Breast epithelium (tissue), 4 donors: ENCODE results near the gene PIK3R5. TPM values are rescaled to one million over a fixed set of nuclear protein-coding genes. Genes with fewer than 3 reads are reported as not detected.
"Not testable (repeated sequence)": the region's sequence is repeated elsewhere in the genome, so short reads cannot be mapped to it uniquely, and the experiment has no call there.

Experiments
- DNase-seq, 2 donors: peaks; one replicate each; pipeline ENCODE4 v3.0.0-alpha.2; 2019; ENCODE audit warnings: low spot score in 2 of 2
- H3K27ac ChIP-seq, 2 donors: fragments of 200-600 bp; sonication (generic) in 1 of 2; one replicate each; pipeline ENCODE4 v1.5.1; 2016 to 2019; ENCODE audit warnings: mild to moderate bottlenecking in 1 of 2
- H3K27me3 ChIP-seq, 2 donors: fragments of 200-600 bp; sonication (generic) in 1 of 2; one replicate each; pipeline versions ENCODE4 v1.5.1 to v1.6.0; 2017 to 2019; ENCODE audit warnings: control low read depth in 1 of 2, mild to moderate bottlenecking in 1 of 2
- H3K36me3 ChIP-seq: fragments of 200-600 bp; one replicate; pipeline ENCODE4 v1.5.1; 2019
- H3K4me1 ChIP-seq, 2 donors: fragments of 200-600 bp; sonication (generic); one replicate each; pipeline ENCODE4 v1.5.1; 2016 to 2019; ENCODE audit warnings: control low read depth in 1 of 2
- H3K4me3 ChIP-seq, 3 donors: fragments of 200-600 bp; sonication (generic); 1 replicate in 2 of 3; 2 replicates in 1 of 3; pipeline ENCODE4 v1.5.1; 2016 to 2019; ENCODE audit warnings: mild to moderate bottlenecking in 3 of 3, moderate library complexity in 2 of 3
- H3K9me3 ChIP-seq, 2 donors: fragments of 200-600 bp; sonication (generic) in 1 of 2; one replicate each; pipeline ENCODE4 v1.5.1; 2016 to 2019; ENCODE audit warnings: control low read depth in 1 of 2
- CTCF ChIP-seq, 3 donors: fragments of 450-650 bp; IDR thresholded peaks; one replicate each; pipeline ENCODE4 v1.5.1; 2016 to 2017; ENCODE audit warnings: antibody characterized with exemption in 3 of 3, mild to moderate bottlenecking in 3 of 3, moderate library complexity in 3 of 3
- POLR2A ChIP-seq: fragments of 450-650 bp; IDR thresholded peaks from one replicate; pipeline ENCODE4 v1.6.1; 2016; ENCODE audit warnings: antibody characterized with exemption, mild to moderate bottlenecking, moderate library complexity
- POLR2AphosphoS5 ChIP-seq, 3 donors: sonication (generic); formaldehyde crosslinking; IDR thresholded peaks; one replicate each; pipeline ENCODE4 v1.6.1; 2017; ENCODE audit warnings: antibody characterized with exemption in 3 of 3
- intact Hi-C: fragments of 100-400 bp; cut with DNase I; formaldehyde crosslinking; loops from one replicate; pipeline ENCODE4 v1.15.1; 2023; ENCODE audit warnings: low total_unique reads
- total RNA-seq, 3 donors: library from RNA; depleted of rRNA; stranded (reverse); fragments of >200 nt; gene quantifications; one replicate each; pipeline ENCODE4 v1.1.0, GENCODE V29; 2016

PIK3R5 gene
- total RNA-seq, 3 donors from 2014 or later, result 9.8 to 28.6 (median 12.3) TPM

DNA sequence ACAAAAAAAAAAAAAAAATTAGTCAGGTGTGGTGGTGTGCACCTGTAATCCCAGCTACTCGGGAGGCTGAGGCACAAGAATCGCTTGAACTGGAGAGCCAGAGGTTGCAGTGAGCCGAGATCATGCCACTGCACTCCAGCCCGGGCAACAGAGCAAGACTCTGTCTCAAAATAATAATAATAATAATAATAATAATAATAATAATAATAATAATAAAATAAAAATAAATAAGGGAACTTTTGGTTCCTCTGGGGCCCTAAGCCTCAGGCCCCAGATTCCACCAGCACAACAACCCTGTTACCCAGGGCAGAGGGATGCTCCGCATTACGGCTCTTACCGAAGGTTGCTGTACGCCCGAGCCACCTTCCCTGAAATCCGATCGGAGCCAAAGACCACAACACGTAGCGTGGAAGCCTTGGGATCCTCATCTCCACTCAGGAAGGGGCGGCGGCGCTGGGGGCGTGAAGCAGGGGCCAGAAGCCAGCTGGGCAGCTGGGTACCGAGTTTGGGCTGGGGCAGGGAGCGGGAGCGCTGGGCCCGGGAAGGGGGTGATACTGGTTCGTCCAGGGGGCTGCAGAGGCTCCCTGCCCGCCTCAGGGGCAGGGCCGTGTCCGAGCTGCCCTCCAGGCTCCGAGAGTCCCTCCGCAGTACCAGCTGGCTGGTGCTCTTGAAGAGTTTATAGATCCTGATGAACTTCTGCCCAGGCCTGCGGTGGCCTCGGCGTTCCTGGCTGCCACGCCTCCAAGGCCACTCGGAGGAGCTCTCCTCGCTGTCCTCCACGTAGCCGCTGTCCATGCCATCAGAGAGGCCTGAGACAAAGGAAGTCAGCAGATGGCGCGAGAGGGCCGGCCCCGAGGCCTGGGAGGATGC is 77.4 kb downstream of the PIK3R5 start:
- intact Hi-C loops, result loop anchor here (2.0 kb wide), 1 partner anchor 31 kb away; no protein-coding TSS in a partner anchor
- H3K9me3 ChIP-seq, result no peaks in the 10 kb centered on the region
- no peak overlapping the region for H3K4me3 ChIP-seq
- DNase-seq, result no peak
- no peaks in the 10 kb centered on the region for H3K4me1 ChIP-seq
- no peak for TF ChIP-seq POLR2A
- TF ChIP-seq CTCF (IDR thresholded peaks at IDR 0.05), result no peak
- TF ChIP-seq POLR2AphosphoS5 (IDR thresholded peaks at IDR 0.05), result no peak
- no peak overlapping the region for H3K27ac ChIP-seq
- no peaks in the 10 kb centered on the region for H3K27me3 ChIP-seq
- no peaks in the 10 kb centered on the region for H3K36me3 ChIP-seq

GRCh38 chr17:8887301-8887700 is 78.2 kb downstream of the PIK3R5 start:
- Histone ChIP-seq H3K4me3 (no peak overlapping the region), H3K27ac (no peak overlapping the region), H3K27me3 (no peaks in the 10 kb centered on the region), H3K4me1 (no peaks in the 10 kb centered on the region), H3K36me3 (no peaks in the 10 kb centered on the region), H3K9me3 (no peaks in the 10 kb centered on the region)
- intact Hi-C loops, result loop anchor here (2.0 kb wide), 1 partner anchor 32 kb away; no protein-coding TSS in a partner anchor
- DNase-seq, result no peak
- no peak for TF ChIP-seq POLR2A
- TF ChIP-seq CTCF (IDR thresholded peaks at IDR 0.05), result no peak
- TF ChIP-seq POLR2AphosphoS5 (IDR thresholded peaks at IDR 0.05), result no peak

DNA sequence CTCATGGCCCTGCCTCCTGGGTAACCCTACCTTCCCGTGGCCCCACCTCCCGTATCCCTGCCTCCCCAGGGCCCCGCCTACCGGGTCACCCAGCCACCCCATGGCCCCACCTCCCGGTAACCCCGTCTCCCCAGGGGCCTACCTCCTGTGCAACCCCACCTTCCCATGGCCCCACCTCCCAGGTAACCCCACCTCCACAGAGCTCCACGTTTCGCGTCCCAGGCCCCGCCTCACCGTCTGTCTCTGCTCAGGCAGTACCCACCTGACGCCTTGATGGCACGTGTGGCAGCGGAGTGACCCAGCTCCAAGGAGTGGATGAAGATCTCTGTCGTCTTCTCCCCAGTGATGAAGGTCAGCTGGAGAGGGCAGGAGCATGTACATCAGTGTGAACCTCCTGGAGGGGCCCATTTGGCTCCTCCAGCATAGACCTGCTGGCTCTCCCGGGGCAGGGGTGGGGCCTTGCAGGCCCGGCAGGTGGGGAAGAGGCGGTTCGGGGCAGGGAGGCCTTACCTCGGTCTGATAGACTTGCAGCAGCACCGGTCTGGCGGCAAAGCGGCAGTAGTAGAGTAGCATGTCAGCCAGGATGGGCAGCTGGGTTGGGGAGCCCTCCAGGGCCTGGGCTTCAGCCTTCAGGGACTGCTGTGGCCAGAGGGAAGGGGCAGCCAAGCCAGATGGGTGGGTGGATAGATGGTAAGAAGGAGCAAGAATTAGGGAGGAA is 79.4 kb downstream of the PIK3R5 start:
- H3K4me1 ChIP-seq, result no peaks in the 10 kb centered on the region
- H3K9me3 ChIP-seq, result no peaks in the 10 kb centered on the region
- no peak overlapping the region for H3K27ac ChIP-seq
- TF ChIP-seq POLR2A (no peak), POLR2AphosphoS5 (IDR thresholded peaks at IDR 0.05) (no peak), CTCF (IDR thresholded peaks at IDR 0.05) (no peak)
- no peaks in the 10 kb centered on the region for H3K27me3 ChIP-seq
- no peak overlapping the region for H3K4me3 ChIP-seq
- no peak for DNase-seq
- intact Hi-C loops, result loop anchor here (2.0 kb wide), 1 partner anchor 33 kb away; no protein-coding TSS in a partner anchor
- H3K36me3 ChIP-seq, result no peaks in the 10 kb centered on the region

DNA sequence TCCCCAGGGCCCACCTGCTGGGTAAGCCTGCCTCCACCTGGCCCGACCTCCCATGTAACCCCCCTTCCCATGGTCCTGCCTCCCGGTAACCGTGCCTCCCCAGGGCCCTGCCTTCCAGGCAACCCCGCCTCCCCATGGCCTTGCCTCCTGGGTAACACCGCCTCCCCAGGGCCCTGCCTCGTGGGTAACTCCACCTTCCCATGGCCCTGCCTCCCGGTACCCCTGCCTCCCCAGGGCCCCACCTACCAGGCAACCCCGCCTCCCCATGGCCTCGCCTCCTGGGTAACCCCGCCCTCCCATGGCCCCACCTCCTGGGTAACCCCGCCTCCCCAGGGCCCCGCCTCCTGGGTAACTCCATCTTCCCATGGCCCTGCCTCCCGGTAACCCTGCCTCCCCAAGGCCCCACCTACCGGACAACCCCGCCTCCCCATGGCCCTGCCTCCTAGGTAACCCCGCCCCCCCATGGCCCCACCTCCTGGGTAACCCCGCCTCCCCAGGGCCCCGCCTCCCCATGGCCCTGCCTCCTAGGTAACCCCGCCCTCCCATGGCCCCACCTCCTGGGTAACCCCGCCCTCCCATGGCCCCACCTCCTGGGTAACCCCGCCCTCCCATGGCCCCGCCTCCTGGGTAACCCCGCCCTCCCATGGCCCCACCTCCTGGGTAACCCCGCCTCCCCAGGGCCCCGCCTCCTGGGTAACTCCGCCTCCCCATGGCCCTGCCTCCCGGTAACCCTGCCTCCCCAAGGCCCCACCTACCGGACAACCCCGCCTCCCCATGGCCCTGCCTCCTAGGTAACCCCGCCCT is 80.1 kb downstream of the PIK3R5 start:
- H3K9me3 ChIP-seq, H3K27me3 ChIP-seq, DNase-seq, H3K27ac ChIP-seq, intact Hi-C loops, H3K4me3 ChIP-seq, H3K36me3 ChIP-seq, H3K4me1 ChIP-seq: not testable (repeated sequence)

- intact Hi-C loops, result no loop called here
- no peak overlapping the region for H3K4me3 ChIP-seq
- DNase-seq, result no peak
Measured at GRCh38 chr17:8884336-8884990, 81.0 kb downstream of the PIK3R5 start.

More at GRCh38 chr17:8884336-8884990, 81.0 kb downstream of the PIK3R5 start:
- TF ChIP-seq POLR2A, result no peak
- no peak for TF ChIP-seq POLR2AphosphoS5 (IDR thresholded peaks at IDR 0.05)
- no peak for TF ChIP-seq CTCF (IDR thresholded peaks at IDR 0.05)
- H3K27ac ChIP-seq, result no peak overlapping the region
- no peaks in the 10 kb centered on the region for H3K9me3 ChIP-seq
- H3K36me3 ChIP-seq, result no peaks in the 10 kb centered on the region
- no peaks in the 10 kb centered on the region for H3K27me3 ChIP-seq
- no peaks in the 10 kb centered on the region for H3K4me1 ChIP-seq
